K562 (cell line): ENCODE data around the gene DPP3. TPM values are rescaled to one million over a fixed set of nuclear protein-coding genes. Genes with fewer than 3 reads are reported as not detected.
A peak's percentile ranks its signal among the peaks of the same experiment; 100 is the strongest.

Experiments
- CTBP1 ChIP-seq: fragments of 450-650 bp; IDR thresholded peaks from 2 replicates; pipeline ENCODE4 v1.6.1; 2016; ENCODE audit warnings: borderline replicate concordance
- ESRRB ChIP-seq: fragments of 250-450 bp; sonication (Bioruptor Pico); IDR thresholded peaks from 2 replicates; pipeline ENCODE4 v1.5.0; 2020; ENCODE audit warnings: mild to moderate bottlenecking, moderate library complexity, borderline replicate concordance
- ETV6 ChIP-seq, 3 experiments: fragments of 150-350 bp in 1 of 3; sonication (generic) in 1 of 3; formaldehyde crosslinking in 1 of 3; IDR thresholded peaks; 2 replicates each; pipeline versions ENCODE4 v1.6.1 to v1.8.0; 2014 to 2022; ENCODE audit warnings: borderline replicate concordance in 2 of 3, low read depth in 2 of 3, antibody characterized with exemption in 1 of 3, low read length in 1 of 3, mild to moderate bottlenecking in 1 of 3, missing genetic modification reagents in 1 of 3
- FOXA3 ChIP-seq, 2 experiments: fragments of 450-650 bp in 1 of 2; sonication (generic) in 1 of 2; formaldehyde crosslinking; IDR thresholded peaks in 1 of 2; conservative IDR thresholded peaks in 1 of 2; 2 replicates each; pipeline versions ENCODE4 v1.4.0 to v1.8.0; 2020 to 2022; ENCODE audit warnings: mild to moderate bottlenecking in 2 of 2, missing genetic modification reagents in 1 of 2
- HCFC1 ChIP-seq: IDR thresholded peaks from 2 replicates; pipeline ENCODE4 v1.6.1; 2012; ENCODE audit warnings: low read depth, low read length, improper control_type of control experiment
- HDGF ChIP-seq: fragments of 450-650 bp; IDR thresholded peaks from 2 replicates; pipeline ENCODE4 v1.6.1; 2016
- NFE2 ChIP-seq: IDR thresholded peaks from 2 replicates; pipeline ENCODE4 v1.6.1; 2014; ENCODE audit warnings: antibody characterized with exemption, low read depth
- PYGO2 ChIP-seq: fragments of 450-650 bp; IDR thresholded peaks from 2 replicates; pipeline ENCODE4 v1.6.1; 2016; ENCODE audit warnings: mild to moderate bottlenecking, missing genetic modification characterization, moderate library complexity, missing compliant biosample characterization
- SREBF2 ChIP-seq: sonication (generic); formaldehyde crosslinking; IDR thresholded peaks from 2 replicates; pipeline ENCODE4 v1.4.0; 2020; ENCODE audit warnings: mild to moderate bottlenecking, missing genetic modification reagents
- THRA ChIP-seq: fragments of 450-650 bp; IDR thresholded peaks from 2 replicates; pipeline ENCODE4 v1.6.1; 2017; ENCODE audit warnings: mild to moderate bottlenecking, moderate library complexity
- XRCC4 ChIP-seq: IDR thresholded peaks from one replicate; pipeline ENCODE4 v1.6.1; 2011; ENCODE audit not compliant: insufficient read depth, insufficient read length; ENCODE audit errors: extremely low read depth
- ZBTB33 ChIP-seq: sonication (generic); formaldehyde crosslinking; IDR thresholded peaks from 2 replicates; pipeline ENCODE4 v1.8.1; 2023; ENCODE audit warnings: mild to moderate bottlenecking, missing genetic modification reagents
- ZNF140 ChIP-seq: fragments of 250-450 bp; sonication (Bioruptor Pico); IDR thresholded peaks from 2 replicates; pipeline ENCODE4 v1.8.0; 2021; ENCODE audit warnings: moderate library complexity, mild to moderate bottlenecking, inconsistent platforms
- ZNF316 ChIP-seq: fragments of 450-650 bp; IDR thresholded peaks from 2 replicates; pipeline ENCODE4 v1.6.1; 2016
- ZNF668 ChIP-seq: fragments of 250-450 bp; sonication (Bioruptor Pico); IDR thresholded peaks from 2 replicates; pipeline ENCODE4 v1.8.0; 2022; ENCODE audit warnings: mild to moderate bottlenecking, inconsistent platforms
- ZNF785 ChIP-seq: fragments of 250-450 bp; sonication (Bioruptor Pico); IDR thresholded peaks from 2 replicates; pipeline ENCODE4 v1.4.0; 2020; ENCODE audit warnings: mild to moderate bottlenecking
- polyA plus RNA-seq, 8 experiments: library from polyadenylated mRNA; depleted of rRNA in 4 of 8; stranded (reverse) in 5 of 8; unstranded in 3 of 8; fragments of >200 nt; fragmentation: Nextera tagmentation in 2 of 8; fragmentation: Illumina TruSeq in 1 of 8; extraction: Ambion mirVana in 2 of 8; extraction: Trizol in 1 of 8; gene quantifications; 2 replicates each; pipeline versions ENCODE4 v1.2.1 to v1.2.3, GENCODE V29; 2011 to 2014; ENCODE audit warnings: inconsistent platforms in 1 of 8, missing spikeins in 1 of 8
- total RNA-seq, 7 experiments: library from RNA; depleted of rRNA in 6 of 7; stranded (reverse); fragments of >200 nt in 6 of 7; fragmentation: Illumina TruSeq in 2 of 7; extraction: Trizol in 2 of 7; gene quantifications; 2 replicates each; pipeline versions ENCODE4 v1.2.1 to v1.2.3, GENCODE V29; 2011 to 2021; ENCODE audit warnings: low replicate concordance in 1 of 7
- TF ChIP-seq, protein P1 (sequence below): fragments of 250-450 bp; sonication (Bioruptor Pico); IDR thresholded peaks from 2 replicates; pipeline ENCODE4 v1.8.0; 2021; ENCODE audit warnings: moderate library complexity, mild to moderate bottlenecking, inconsistent platforms
- TF ChIP-seq, protein P2 (sequence below), 2 experiments: fragments of 450-650 bp in 1 of 2; sonication (generic) in 1 of 2; formaldehyde crosslinking in 1 of 2; IDR thresholded peaks in 1 of 2; conservative IDR thresholded peaks in 1 of 2; 2 replicates each; pipeline versions ENCODE4 v1.6.1 to v1.8.1; 2016 to 2023; ENCODE audit warnings: mild to moderate bottlenecking in 2 of 2, moderate library complexity in 2 of 2, inconsistent platforms in 1 of 2, missing genetic modification reagents in 1 of 2

DPP3 gene
- total and polyA plus RNA-seq, 9 of the 15 experiments (the other 6 are each of a cell fraction or from before 2014, with no cell fraction given) = 3.7 to 69.2 (median 43.3) TPM

- TF ChIP-seq XRCC4 = no peak
- no peak for TF ChIP-seq ETV6 (IDR thresholded peaks at IDR 0.05; ENCODE audit: borderline replicate concordance in 1 of 2, low read depth in 2 of 2, low read length in 1 of 2)
- TF ChIP-seq ETV6 (CRISPR knock-in tag; IDR thresholded peaks at IDR 0.05; ENCODE audit: borderline replicate concordance) = no peak
- no peak for TF ChIP-seq PYGO2 (tag)
- TF ChIP-seq SREBF2 (CRISPR knock-in tag) = no peak
- TF ChIP-seq HCFC1 = no peak
- no peak for TF ChIP-seq ZNF785
- TF ChIP-seq THRA = no peak
- TF ChIP-seq NFE2 = no peak
- TF ChIP-seq ZNF140 (CRISPR knock-in tag) = no peak
- no peak for TF ChIP-seq ESRRB
- TF ChIP-seq, protein P1, sequence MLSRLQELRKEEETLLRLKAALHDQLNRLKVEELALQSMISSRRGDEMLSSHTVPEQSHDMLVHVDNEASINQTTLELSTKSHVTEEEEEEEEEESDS (CRISPR knock-in tag) = no peak
- TF ChIP-seq FOXA3 (CRISPR knock-in tag; conservative IDR thresholded peaks at IDR 0.05 in 1 of 2, IDR thresholded peaks at IDR 0.05 in 1 of 2) = no peak
- TF ChIP-seq CTBP1 = 0 out of 2 replicates have a peak, but pooled peaks have one; percentile 25
- TF ChIP-seq ZNF668 = no peak
- no peak for TF ChIP-seq HDGF
- no peak for TF ChIP-seq ZBTB33 (CRISPR knock-in tag)
- TF ChIP-seq, protein P2, sequence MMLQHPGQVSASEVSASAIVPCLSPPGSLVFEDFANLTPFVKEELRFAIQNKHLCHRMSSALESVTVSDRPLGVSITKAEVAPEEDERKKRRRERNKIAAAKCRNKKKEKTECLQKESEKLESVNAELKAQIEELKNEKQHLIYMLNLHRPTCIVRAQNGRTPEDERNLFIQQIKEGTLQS (IDR thresholded peaks at IDR 0.05) = peak; percentile 72
- TF ChIP-seq, protein P2 (CRISPR knock-in tag; conservative IDR thresholded peaks at IDR 0.05) = no peak; the same call in 1 of the 2 replicates
- TF ChIP-seq ZNF316 = no peak
Observed at GRCh38 chr11:66443602-66444001, 36.6 kb upstream of the DPP3 start (continued).
